Fibroblast of pulmonary artery (primary cell): ENCODE results near the gene CDK8.
"Not testable (repeated sequence)": the region's sequence is repeated elsewhere in the genome, so short reads cannot be mapped to it uniquely, and the experiment has no call there.

Source experiments
- DNase-seq: peaks from one replicate; pipeline ENCODE4 v3.0.0-alpha.2; 2010; ENCODE audit warnings: low read depth
- H3K4me3 ChIP-seq: replicated peaks from 2 replicates; pipeline ENCODE4 v1.5.1; 2011; ENCODE audit warnings: low read depth, mild to moderate bottlenecking, control low read depth, low read length, moderate library complexity
- TF ChIP-seq, protein P1 (sequence below): IDR thresholded peaks from 2 replicates; pipeline ENCODE4 v1.5.1; 2011; ENCODE audit warnings: mild to moderate bottlenecking, control low read depth, low read length, inconsistent platforms; ENCODE audit errors: missing control alignments

Gene CDK8

DNA sequence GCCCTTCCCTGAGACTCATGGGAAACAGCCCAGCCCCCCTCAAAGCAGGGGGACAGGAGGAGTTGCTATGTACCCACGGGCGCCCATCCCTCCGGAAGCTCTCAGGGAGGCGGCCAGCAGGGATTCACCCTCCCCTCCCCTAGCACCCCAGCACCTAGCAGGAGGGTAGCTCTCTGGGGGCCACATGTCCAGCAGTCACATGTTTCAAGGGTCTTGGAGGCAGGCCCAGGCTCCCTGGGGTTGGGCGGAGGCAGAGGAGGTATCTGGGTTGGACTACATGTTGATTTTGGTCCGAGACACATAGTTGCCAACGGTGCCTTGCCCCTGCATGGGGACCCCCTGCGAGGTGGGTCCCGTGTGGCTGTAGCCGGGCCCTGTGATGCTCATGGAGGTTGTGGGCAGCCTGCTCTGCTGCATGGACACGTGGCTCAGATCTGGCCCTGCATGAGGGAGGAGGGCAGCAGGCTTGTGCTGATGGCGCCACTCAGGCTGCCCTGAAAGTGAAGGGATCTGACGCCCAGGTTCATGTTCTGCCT, 24.8 kb upstream of the CDK8 start:
- no peak overlapping the region for H3K4me3 ChIP-seq
- TF ChIP-seq, protein P1, sequence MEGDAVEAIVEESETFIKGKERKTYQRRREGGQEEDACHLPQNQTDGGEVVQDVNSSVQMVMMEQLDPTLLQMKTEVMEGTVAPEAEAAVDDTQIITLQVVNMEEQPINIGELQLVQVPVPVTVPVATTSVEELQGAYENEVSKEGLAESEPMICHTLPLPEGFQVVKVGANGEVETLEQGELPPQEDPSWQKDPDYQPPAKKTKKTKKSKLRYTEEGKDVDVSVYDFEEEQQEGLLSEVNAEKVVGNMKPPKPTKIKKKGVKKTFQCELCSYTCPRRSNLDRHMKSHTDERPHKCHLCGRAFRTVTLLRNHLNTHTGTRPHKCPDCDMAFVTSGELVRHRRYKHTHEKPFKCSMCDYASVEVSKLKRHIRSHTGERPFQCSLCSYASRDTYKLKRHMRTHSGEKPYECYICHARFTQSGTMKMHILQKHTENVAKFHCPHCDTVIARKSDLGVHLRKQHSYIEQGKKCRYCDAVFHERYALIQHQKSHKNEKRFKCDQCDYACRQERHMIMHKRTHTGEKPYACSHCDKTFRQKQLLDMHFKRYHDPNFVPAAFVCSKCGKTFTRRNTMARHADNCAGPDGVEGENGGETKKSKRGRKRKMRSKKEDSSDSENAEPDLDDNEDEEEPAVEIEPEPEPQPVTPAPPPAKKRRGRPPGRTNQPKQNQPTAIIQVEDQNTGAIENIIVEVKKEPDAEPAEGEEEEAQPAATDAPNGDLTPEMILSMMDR = no peak
- DNase-seq = no peak

DNA sequence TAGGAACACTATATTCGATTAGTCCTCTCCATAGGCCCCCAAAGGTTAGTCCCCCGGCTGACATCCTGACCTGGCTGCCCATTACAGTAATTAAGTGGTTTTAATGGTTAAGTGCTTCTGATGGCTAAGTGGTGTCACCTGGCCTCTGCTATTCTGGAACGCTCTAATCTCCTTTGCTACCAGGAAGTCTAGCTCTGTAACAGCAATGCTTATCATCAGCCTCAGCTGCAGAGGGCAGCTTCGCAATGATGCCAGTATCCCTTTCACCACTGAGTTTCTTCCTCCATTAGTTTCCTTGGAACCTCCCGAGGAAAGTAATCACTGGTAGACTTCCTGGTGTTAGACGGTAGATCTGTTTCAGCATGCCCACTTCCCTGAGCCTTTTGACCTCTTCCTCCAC, 23.2 kb upstream of the CDK8 start:
- H3K4me3 ChIP-seq = no peak overlapping the region
- DNase-seq = no peak
- TF ChIP-seq, protein P1 = no peak

DNA sequence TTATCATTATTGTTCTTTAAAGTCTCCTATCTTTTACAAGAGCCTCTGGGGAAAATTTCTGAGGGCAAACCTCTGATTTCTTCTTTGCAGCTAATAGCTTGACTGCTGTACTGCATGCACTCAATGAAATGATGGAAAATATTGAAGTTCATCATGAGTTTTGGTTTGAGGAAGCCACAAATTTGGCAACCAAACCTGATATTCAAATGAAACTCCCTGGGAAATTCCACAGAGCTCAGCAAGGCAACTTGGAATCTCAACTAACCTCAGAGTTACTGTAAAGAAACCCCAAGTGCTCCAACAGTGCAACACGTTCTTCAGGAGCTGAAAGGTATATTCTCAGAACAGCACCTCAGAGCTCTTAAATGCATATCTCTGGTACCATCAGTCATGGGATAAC, 17.6 kb upstream of the CDK8 start:
- DNase-seq = no peak
- TF ChIP-seq, protein P1 = no peak
- no peak overlapping the region for H3K4me3 ChIP-seq

DNA sequence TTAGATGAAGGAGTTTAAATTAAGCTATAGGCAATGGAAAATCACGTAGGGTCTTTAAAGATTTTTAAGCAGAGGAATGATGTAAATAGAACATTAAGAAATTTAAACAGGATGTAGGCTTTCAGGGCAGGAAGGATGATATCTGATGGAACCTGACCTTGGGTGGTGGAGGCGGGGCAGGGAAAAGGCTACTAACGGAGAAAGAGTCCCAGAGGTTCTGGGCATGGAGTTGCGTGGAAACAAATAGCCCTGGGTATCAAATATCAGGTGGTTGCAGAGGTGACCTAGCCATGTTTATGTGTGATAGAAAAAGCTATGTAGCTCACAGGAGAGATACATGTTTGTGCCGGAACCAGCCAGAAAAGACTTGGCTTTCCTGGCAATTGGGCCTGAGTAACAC, 7.8 kb upstream of the CDK8 start:
- TF ChIP-seq, protein P1 = no peak
- no peak overlapping the region for H3K4me3 ChIP-seq
- no peak for DNase-seq

DNA sequence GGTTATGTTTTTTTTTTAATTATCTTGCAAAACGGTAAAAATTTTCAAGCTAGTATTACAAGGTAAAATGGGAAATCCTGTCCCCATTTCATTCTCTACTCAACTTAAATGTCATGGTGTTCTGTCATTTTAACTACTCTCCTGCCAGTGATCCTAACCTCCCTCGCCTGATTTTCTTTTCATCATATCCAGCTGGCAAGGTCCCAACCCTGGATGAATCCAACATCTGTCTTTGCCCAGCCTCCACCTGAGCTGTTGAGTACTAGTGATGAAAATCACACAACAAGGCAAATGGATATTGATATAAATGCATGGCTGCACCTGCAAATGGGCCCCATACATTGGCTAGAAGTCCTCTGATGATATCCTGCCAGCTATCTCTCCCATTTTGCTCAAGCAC, 6.9 kb upstream of the CDK8 start:
- TF ChIP-seq, protein P1 = no peak
- no peak overlapping the region for H3K4me3 ChIP-seq
- DNase-seq = no peak

DNA sequence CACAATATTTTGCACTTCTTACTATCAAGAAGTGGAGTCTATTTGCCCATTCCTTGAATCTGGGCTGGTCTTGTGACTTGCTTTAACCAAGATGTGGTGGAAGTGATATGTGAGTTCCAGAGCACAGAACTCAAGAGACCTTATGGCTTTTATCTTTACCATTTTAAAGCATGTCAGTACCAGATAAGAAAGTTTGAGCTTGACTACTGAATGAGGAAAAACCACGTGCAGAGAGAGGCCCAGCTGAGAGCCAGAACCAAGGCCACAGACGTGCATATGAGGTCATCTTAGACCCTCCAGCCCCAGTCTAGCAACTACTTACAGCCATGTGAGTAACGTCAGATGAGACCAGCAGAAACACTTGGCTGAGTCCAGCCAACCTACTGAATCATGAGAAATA, 6.3 kb upstream of the CDK8 start:
- TF ChIP-seq, protein P1 = no peak
- no peak overlapping the region for H3K4me3 ChIP-seq
- no peak for DNase-seq

DNA sequence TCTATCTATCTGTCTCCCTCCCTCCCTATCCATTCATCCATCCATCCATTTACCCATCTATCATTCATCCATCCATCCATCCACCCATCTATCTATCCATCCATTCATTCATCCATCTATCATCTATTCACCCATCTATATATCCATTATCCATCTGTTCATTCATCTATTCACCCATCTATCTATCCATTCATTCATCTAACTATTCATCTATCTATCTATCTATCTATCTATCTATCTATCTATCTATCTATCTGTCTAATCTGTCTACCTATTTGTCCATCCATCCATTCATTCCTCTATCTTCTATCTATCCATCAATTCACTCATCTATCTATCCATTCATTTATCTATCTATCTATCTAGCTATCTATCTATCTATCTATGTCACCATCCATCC, 4.4 kb upstream of the CDK8 start:
- H3K4me3 ChIP-seq = no peak overlapping the region
- TF ChIP-seq, protein P1 = no peak
- no peak for DNase-seq

DNA sequence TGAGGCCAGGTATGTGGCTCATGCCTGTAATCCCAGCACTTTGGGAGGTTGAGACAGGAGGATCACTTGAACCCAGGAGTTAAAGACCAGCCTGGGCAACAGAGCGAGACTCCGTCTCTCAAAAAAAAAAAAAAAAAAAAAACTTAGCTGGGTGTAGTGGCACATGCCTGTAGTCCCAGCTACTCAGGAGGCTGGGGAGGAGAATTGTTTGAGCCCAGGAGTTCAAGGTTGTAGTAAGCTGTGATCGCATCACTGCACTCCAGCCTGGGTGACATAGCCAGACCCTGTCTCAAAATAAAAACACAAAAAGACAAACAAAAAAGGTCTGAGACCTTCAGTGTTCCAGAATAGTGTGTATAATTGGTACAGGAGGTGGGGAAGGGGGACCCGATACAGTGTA, 1.9 kb upstream of the CDK8 start:
- not testable (repeated sequence) for H3K4me3 ChIP-seq, DNase-seq
